Lower leg skin (tissue), 3 donors: ENCODE data around the gene EVX2.

Source experiments
- POLR2A ChIP-seq, 2 donors: fragments of 450-650 bp; IDR thresholded peaks; one replicate each; pipeline ENCODE4 v1.6.1; 2016 to 2017; ENCODE audit warnings: antibody characterized with exemption in 2 of 2, mild to moderate bottlenecking in 1 of 2, moderate library complexity in 1 of 2
- TF ChIP-seq, protein P1 (sequence below), 3 donors: fragments of 450-650 bp; IDR thresholded peaks; one replicate each; pipeline ENCODE4 v1.5.1; 2016; ENCODE audit warnings: antibody characterized with exemption in 3 of 3, mild to moderate bottlenecking in 3 of 3, moderate library complexity in 2 of 3

DNA sequence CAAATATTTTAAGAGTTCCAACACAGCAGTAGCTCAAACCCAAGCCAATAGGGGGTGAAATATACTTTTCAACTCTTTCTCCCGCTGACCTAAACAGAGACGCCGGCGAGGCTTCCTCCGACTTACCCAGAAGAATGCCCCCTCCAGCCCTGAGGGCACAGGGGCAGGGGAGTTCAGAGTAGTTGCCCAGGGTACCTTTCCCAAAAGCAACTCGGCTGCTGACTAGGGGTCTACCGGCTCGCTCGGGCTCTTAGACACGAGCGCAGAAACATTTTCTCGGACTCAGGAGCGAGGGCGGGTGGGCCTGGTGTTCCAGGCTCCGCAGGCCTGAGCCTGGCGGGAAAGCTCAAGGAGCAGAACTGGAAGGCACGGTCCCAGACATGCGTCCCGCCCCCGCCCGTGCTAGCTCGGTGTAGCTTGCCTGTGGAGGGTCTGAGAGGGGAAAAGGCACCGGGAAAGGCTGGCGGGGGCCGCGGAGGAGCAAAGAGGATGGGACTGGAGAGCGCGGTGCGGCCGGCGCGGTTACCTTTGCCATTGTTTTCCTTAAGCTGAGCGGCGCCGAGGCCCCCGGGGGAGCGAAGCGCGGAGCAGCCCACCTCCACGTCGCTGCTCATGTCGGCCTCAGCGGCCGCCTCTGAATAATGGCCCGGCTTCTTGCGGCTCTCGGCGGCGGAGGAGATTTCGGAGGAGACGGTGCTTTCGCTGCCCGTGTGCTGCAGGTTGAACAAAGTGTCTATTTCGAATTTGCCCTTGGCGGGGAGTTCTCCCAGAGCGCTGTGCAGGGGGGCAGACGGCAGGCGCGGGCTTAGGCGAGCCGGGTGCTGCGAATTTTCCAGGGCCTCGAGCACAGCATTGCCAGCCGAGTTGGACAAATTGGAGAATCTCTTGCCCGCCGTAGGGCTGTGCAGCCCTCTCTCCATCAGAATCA is 674 bp downstream of the EVX2 start:
- TF ChIP-seq POLR2A (IDR thresholded peaks at IDR 0.05): no peak
- TF ChIP-seq, protein P1, sequence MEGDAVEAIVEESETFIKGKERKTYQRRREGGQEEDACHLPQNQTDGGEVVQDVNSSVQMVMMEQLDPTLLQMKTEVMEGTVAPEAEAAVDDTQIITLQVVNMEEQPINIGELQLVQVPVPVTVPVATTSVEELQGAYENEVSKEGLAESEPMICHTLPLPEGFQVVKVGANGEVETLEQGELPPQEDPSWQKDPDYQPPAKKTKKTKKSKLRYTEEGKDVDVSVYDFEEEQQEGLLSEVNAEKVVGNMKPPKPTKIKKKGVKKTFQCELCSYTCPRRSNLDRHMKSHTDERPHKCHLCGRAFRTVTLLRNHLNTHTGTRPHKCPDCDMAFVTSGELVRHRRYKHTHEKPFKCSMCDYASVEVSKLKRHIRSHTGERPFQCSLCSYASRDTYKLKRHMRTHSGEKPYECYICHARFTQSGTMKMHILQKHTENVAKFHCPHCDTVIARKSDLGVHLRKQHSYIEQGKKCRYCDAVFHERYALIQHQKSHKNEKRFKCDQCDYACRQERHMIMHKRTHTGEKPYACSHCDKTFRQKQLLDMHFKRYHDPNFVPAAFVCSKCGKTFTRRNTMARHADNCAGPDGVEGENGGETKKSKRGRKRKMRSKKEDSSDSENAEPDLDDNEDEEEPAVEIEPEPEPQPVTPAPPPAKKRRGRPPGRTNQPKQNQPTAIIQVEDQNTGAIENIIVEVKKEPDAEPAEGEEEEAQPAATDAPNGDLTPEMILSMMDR (IDR thresholded peaks at IDR 0.05): no peak
